ENCODE measurements around the gene MYRIP. TPM values are rescaled to one million over a fixed set of nuclear protein-coding genes. Genes with fewer than 3 reads are reported as not detected.

MYRIP gene
- total RNA-seq, 4 donors from 2014 or later, result 2.4 to 9.8 (median 4.4) TPM

DNA sequence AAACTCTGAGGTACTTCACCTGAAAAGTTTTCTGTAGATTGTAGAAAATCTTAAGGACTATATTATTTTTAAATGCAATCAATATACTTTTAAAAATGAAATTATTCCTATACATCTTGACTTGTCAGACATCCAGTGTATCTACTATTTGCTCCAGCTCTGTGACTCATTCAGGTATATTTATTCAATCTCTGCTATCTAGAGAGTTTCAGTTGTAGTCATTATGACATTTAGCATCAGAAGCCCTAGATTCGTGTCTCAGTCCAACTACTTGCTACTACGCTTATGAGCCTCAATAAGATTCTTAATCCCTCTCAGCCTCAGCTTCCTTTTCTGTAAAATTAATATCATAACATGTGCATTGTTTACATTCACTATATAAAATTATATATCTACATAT is 477.8 kb downstream of the MYRIP start:
- TF ChIP-seq, protein P1, sequence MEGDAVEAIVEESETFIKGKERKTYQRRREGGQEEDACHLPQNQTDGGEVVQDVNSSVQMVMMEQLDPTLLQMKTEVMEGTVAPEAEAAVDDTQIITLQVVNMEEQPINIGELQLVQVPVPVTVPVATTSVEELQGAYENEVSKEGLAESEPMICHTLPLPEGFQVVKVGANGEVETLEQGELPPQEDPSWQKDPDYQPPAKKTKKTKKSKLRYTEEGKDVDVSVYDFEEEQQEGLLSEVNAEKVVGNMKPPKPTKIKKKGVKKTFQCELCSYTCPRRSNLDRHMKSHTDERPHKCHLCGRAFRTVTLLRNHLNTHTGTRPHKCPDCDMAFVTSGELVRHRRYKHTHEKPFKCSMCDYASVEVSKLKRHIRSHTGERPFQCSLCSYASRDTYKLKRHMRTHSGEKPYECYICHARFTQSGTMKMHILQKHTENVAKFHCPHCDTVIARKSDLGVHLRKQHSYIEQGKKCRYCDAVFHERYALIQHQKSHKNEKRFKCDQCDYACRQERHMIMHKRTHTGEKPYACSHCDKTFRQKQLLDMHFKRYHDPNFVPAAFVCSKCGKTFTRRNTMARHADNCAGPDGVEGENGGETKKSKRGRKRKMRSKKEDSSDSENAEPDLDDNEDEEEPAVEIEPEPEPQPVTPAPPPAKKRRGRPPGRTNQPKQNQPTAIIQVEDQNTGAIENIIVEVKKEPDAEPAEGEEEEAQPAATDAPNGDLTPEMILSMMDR (IDR thresholded peaks at IDR 0.05; ENCODE audit: low read depth), result no peak

DNA sequence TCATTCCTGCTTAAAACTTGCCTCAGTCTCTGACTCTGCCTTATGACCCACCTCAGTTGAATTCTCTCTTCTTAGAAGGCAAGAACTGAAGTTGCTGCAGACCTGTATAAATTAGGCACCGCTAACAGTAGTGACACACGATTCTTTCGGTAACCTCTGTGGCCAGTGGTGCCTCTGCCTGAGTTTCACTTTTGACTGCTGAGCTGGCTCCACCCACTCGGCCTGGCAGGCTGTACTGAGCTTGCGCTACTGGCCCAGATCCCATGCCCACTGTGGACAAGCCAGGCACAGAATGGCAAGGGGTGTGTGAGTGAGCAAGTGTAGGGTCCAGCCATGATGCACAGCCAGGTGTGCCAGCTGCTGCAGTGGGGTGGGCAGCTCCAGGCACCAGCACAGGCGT is 481.0 kb downstream of the MYRIP start:
- TF ChIP-seq, protein P1 (IDR thresholded peaks at IDR 0.05; ENCODE audit: low read depth), result no peak

DNA sequence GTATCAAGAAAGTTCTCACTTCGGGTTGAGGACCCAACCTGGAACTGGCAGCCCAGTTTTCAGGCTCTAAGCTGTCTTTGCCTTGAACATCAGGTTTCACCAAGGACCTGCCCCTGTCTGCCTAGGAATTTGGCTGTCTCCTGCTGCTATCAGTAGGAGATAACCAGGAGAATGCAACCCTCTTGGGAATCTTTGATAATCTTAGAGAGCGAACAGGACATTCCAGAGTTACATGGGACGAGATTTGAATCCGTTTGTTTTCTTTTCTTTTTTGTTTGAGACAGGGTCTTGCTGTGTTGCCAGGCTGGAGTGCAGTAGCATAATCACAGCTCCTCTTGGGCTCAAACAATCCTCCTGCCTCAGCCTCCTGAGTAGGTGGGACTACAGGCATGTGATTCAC is 482.1 kb downstream of the MYRIP start:
- TF ChIP-seq, protein P1 (IDR thresholded peaks at IDR 0.05; ENCODE audit: low read depth), result no peak

DNA sequence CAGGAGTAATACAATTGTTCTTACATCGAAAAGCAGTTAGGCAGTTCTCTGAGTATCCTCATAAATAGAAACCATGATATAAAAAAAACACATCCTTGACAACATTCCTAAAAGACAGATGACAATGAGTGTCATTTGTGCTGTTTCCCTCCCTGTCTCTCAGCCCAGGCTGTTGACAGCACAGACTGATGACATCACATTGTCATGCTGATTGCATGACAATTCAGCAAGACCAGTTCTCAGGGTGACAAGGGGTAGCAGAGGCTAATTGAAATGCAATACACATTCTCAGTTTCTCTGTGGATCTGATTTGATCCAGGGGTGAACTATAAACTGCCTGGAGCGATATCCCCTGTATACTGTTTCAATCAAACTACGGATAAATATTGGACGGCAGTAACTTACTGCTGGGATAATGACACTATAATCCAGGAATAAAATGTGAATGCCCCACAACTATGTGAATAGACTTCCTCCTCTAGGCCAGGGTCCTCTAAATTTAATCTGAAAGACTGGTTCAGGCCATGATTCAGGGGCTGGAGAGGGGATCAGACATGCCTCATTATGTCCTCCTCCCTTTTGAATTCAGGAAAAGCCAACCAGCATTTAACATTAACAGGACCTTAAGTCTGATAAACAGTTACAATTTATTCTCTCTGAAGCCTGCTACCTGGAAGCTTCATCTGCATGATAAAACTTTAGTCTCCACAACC is 483.4 kb downstream of the MYRIP start:
- TF ChIP-seq, protein P1 (IDR thresholded peaks at IDR 0.05; ENCODE audit: low read depth), result no peak

DNA sequence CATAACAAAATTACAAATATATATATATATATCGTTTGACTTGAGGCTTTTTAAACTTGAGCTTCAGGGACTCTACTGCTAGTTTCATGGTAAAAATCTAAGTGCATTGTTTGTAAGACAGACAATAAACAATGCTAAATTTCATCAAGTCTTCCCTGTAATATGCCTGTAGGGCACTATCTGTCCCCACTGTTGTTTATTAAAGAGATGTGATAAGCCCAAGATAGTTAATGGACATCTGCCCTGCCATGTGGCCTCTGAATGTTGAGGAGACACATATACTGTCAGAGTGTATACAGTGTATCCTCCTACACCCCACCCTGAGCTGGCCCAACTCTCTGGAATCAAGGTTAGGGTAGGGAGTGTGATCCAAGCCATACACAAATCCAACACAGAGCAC is 485.0 kb downstream of the MYRIP start:
- TF ChIP-seq, protein P1 (IDR thresholded peaks at IDR 0.05; ENCODE audit: low read depth), result no peak

DNA sequence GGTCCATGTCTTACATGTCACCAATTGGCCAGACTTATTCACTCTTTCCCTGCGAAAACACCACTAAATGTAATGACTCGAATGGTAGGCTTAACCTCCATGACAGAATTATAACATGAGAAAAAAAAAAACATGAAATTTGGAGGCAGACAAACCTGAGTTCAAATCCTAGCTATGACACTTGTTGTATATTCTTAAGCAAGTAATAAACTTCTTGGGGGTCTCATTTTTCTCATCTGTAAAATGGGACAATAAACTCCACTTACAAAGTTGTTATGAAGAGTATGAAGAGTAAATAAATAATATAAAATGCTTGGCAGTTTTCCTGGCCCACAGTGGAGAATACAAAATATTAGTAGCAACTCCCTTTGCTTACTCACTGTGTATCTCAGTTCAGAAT is 488.7 kb downstream of the MYRIP start:
- TF ChIP-seq, protein P1 (IDR thresholded peaks at IDR 0.05; ENCODE audit: low read depth), result no peak

DNA sequence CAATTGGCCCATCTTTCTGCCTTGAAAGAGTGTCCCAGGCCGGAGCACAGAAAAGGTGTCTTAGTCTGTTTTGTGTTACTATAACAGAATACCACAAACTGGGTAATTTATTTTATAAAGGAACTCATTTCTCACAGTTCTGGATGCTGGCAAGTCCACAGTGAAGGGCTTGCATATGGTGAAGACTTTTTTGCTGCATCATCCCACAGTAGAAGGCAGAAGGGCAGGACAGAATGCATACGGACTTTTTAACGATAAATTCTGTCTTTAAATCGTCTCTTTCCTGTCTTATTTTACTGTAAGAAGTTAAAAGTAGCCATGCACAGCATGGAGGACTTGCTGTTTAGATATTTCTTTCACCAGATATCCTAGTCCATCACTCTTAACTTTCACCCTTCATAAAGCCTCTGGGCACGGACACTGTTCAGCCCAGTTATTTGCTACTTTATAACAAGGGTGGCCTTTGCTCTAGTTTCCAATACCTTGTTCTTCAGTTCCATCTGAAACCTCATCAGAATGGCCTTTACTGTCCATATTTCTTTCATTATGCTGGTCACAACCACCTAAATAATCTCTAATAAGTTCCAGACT is 489.8 kb downstream of the MYRIP start:
- TF ChIP-seq, protein P1 (IDR thresholded peaks at IDR 0.05; ENCODE audit: low read depth), result no peak
